Activated T-cell treated with anti-CD3 and anti-CD28 coated beads, Interleukin-2, amount 50 U/mL, for 24 hours (primary cell): ENCODE results near the gene NEO1.

ENCODE experiments used
- DNase-seq: peaks from one replicate; pipeline ENCODE4 v3.0.0-alpha.2; 2020
- H3K27ac Mint-ChIP-seq: 2 replicates; pipeline ENCODE4 v1.8.0; 2020; ENCODE audit warnings: mild to moderate bottlenecking, mixed read lengths
- H3K27me3 Mint-ChIP-seq: 2 replicates; pipeline ENCODE4 v1.8.0; 2020; ENCODE audit warnings: mixed read lengths
- H3K36me3 Mint-ChIP-seq: 2 replicates; pipeline ENCODE4 v1.8.0; 2020; ENCODE audit warnings: low read depth, mixed read lengths
- H3K4me1 Mint-ChIP-seq: 2 replicates; pipeline ENCODE4 v1.8.0; 2020; ENCODE audit warnings: low read depth, mixed read lengths
- H3K4me3 Mint-ChIP-seq: 2 replicates; pipeline ENCODE4 v1.8.0; 2020; ENCODE audit warnings: mild to moderate bottlenecking, moderate library complexity, mixed read lengths
- H3K9me3 Mint-ChIP-seq: 2 replicates; pipeline ENCODE4 v1.8.0; 2020; ENCODE audit warnings: mixed read lengths

The NEO1 gene

GRCh38 chr15:73022161-73022560 is 30.1 kb upstream of the NEO1 start:
- Mint-ChIP-seq H3K4me1 (no peaks in the 10 kb centered on the region), H3K27ac (no peak overlapping the region), H3K27me3 (peaks cover 44% of the 10 kb centered on the region), H3K9me3 (no peaks in the 10 kb centered on the region), H3K4me3 (no peak overlapping the region), H3K36me3 (no peaks in the 10 kb centered on the region)
- DNase-seq, result no peak

GRCh38 chr15:73023071-73023470 is 29.2 kb upstream of the NEO1 start:
- H3K4me1 Mint-ChIP-seq, result no peaks in the 10 kb centered on the region

GRCh38 chr15:73024168-73024567 is 28.1 kb upstream of the NEO1 start:
- Mint-ChIP-seq H3K4me3 (no peak overlapping the region), H3K9me3 (no peaks in the 10 kb centered on the region)

More at GRCh38 chr15:73023071-73023470, 29.2 kb upstream of the NEO1 start:
- H3K27ac Mint-ChIP-seq, result no peak overlapping the region
- DNase-seq, result no peak
- no peaks in the 10 kb centered on the region for H3K9me3 Mint-ChIP-seq
- H3K36me3 Mint-ChIP-seq, result no peaks in the 10 kb centered on the region
- H3K27me3 Mint-ChIP-seq, result peaks cover 52% of the 10 kb centered on the region
- H3K4me3 Mint-ChIP-seq, result no peak overlapping the region

DNA sequence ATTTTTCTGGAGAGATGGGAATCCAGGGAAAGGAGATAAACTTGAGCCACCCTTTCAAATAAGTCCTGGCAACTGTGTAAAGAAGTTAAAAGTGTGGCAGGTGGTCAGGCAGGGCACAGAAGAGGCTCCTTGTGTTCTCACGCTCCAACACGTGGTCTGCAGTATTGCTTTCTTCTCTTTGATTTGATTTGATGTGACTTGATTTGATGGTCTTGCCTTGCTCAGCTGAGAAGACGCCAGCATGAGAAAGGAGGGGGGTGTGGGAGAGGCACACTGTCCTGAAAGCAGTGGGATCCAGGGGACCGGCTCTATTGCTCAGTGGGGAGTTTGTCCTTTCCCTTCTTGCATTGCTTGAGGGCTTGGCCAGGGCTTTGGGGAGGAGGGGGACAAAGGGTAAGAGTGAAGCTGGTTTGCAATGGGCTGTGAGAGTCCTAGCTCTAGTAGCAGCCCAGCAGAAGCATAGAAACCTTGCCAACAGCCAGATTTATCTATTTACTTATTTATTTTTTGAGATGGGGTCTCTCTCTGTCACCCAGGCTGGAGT is 25.7 kb upstream of the NEO1 start:
- Mint-ChIP-seq H3K27ac (no peak overlapping the region), H3K4me1 (no peaks in the 10 kb centered on the region), H3K4me3 (no peak overlapping the region), H3K27me3 (peaks cover 42% of the 10 kb centered on the region), H3K9me3 (no peaks in the 10 kb centered on the region), H3K36me3 (no peaks in the 10 kb centered on the region)
- DNase-seq, result no peak

More at GRCh38 chr15:73024168-73024567, 28.1 kb upstream of the NEO1 start:
- Mint-ChIP-seq H3K36me3 (no peaks in the 10 kb centered on the region), H3K27me3 (peaks cover 54% of the 10 kb centered on the region), H3K4me1 (no peaks in the 10 kb centered on the region), H3K27ac (no peak overlapping the region)
- no peak for DNase-seq

- H3K27ac Mint-ChIP-seq, result no peak overlapping the region
- H3K9me3 Mint-ChIP-seq, result no peaks in the 10 kb centered on the region
- no peaks in the 10 kb centered on the region for H3K36me3 Mint-ChIP-seq
- DNase-seq, result no peak
- H3K4me3 Mint-ChIP-seq, result no peak overlapping the region
- H3K27me3 Mint-ChIP-seq, result peaks cover 38% of the 10 kb centered on the region
- no peaks in the 10 kb centered on the region for H3K4me1 Mint-ChIP-seq
Measured at GRCh38 chr15:73028031-73028430, 24.2 kb upstream of the NEO1 start.

- Mint-ChIP-seq H3K4me1 (no peaks in the 10 kb centered on the region), H3K27me3 (peaks cover 38% of the 10 kb centered on the region), H3K36me3 (no peaks in the 10 kb centered on the region), H3K9me3 (no peaks in the 10 kb centered on the region), H3K4me3 (no peak overlapping the region), H3K27ac (no peak overlapping the region)
- DNase-seq, result no peak
Measured at GRCh38 chr15:73028831-73029451, 23.3 kb upstream of the NEO1 start.

DNA sequence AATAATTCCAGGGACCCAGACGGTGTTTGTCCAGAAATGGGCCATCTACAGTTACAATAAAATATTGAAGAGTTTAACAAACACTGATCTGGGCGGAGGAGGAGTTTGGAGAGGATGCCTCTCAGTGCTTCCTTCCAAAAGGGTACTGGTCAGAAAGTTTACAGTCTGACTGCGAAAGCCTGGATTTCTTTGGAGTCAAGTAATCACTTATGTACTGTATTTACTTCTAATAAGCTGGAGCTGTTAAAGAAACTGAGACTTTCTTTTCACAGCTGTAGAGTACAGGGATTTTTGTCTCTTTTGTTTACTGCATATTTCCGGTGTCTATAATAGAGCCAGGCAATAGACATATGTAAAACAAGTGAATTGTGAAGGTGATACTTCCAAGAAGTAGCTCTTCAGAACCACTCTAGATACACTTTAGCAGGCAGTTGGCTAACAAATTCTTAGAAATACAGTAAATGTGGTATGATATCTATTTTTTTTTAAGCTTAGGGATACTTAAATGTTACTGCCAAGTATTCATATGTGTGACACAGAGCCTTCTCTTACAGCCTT is 22.1 kb upstream of the NEO1 start:
- DNase-seq, result no peak
- H3K4me1 Mint-ChIP-seq, result no peaks in the 10 kb centered on the region
- no peak overlapping the region for H3K27ac Mint-ChIP-seq
- H3K36me3 Mint-ChIP-seq, result no peaks in the 10 kb centered on the region
- no peaks in the 10 kb centered on the region for H3K9me3 Mint-ChIP-seq
- peaks cover 38% of the 10 kb centered on the region for H3K27me3 Mint-ChIP-seq
- no peak overlapping the region for H3K4me3 Mint-ChIP-seq

- DNase-seq, result no peak
- Mint-ChIP-seq H3K36me3 (no peaks in the 10 kb centered on the region), H3K9me3 (no peaks in the 10 kb centered on the region), H3K4me1 (no peaks in the 10 kb centered on the region), H3K27me3 (peaks cover 33% of the 10 kb centered on the region), H3K27ac (no peak overlapping the region), H3K4me3 (no peak overlapping the region)
Measured at GRCh38 chr15:73031648-73032047, 20.6 kb upstream of the NEO1 start.

GRCh38 chr15:73033611-73034010 is 18.7 kb upstream of the NEO1 start:
- DNase-seq, result no peak
- Mint-ChIP-seq H3K4me1 (no peaks in the 10 kb centered on the region), H3K9me3 (no peaks in the 10 kb centered on the region), H3K27ac (no peak overlapping the region), H3K27me3 (peaks cover 18% of the 10 kb centered on the region), H3K4me3 (no peak overlapping the region), H3K36me3 (no peaks in the 10 kb centered on the region)

- Mint-ChIP-seq H3K27me3 (peaks cover 15% of the 10 kb centered on the region), H3K4me1 (no peaks in the 10 kb centered on the region), H3K36me3 (no peaks in the 10 kb centered on the region), H3K27ac (no peak overlapping the region), H3K4me3 (no peak overlapping the region), H3K9me3 (no peaks in the 10 kb centered on the region)
- no peak for DNase-seq
Measured at GRCh38 chr15:73034221-73034620, 18.0 kb upstream of the NEO1 start.

DNA sequence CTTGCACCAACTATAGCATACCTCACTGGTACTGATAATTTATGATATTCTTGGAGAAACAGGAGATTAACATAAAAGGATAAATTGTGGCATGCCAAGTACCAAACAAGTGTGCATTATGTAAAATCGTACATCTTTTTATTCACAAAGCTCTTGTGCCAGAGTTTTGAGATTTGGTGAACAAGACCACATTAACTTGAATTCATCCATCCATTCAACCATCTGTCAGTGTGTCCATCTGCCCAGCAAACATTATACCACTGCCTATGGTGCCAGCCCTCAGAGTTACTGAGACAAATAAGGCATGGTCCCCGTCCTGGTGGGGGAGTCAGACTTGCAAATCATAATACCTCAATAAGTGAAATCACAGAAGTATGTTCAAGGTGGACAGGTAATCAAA is 17.0 kb upstream of the NEO1 start:
- Mint-ChIP-seq H3K4me1 (no peaks in the 10 kb centered on the region), H3K9me3 (no peaks in the 10 kb centered on the region), H3K4me3 (no peak overlapping the region), H3K36me3 (no peaks in the 10 kb centered on the region), H3K27ac (no peak overlapping the region), H3K27me3 (peaks cover 10% of the 10 kb centered on the region)
- DNase-seq, result no peak

GRCh38 chr15:73038220-73038619 is 14.0 kb upstream of the NEO1 start:
- no peak overlapping the region for H3K4me3 Mint-ChIP-seq
- no peak overlapping the region for H3K27ac Mint-ChIP-seq
- no peaks in the 10 kb centered on the region for H3K27me3 Mint-ChIP-seq
- H3K9me3 Mint-ChIP-seq, result no peaks in the 10 kb centered on the region
- no peaks in the 10 kb centered on the region for H3K4me1 Mint-ChIP-seq
- no peaks in the 10 kb centered on the region for H3K36me3 Mint-ChIP-seq
- DNase-seq, result no peak

DNA sequence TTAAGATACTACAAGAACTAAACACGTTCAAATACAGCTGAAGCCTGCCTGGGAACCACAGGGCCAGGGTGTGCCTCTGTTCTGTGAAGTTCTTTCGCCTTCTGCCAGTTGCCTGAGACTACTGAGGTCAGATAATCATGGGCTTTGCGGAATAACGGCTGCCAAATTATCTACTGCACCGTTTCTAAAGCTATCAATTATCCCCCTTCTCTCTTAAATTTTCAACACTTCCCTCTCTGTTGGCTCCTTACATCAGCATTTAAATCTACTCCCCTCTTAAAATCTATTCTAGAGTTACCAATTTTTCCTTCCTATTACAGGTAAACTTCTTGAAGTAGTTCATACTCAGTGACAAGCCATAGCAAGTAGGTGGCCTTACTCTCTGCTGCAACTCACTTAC is 6.2 kb upstream of the NEO1 start:
- DNase-seq, result no peak
- H3K36me3 Mint-ChIP-seq, result no peaks in the 10 kb centered on the region
- H3K4me3 Mint-ChIP-seq, result no peak overlapping the region
- H3K27me3 Mint-ChIP-seq, result peaks cover 8% of the 10 kb centered on the region
- H3K27ac Mint-ChIP-seq, result no peak overlapping the region
- no peaks in the 10 kb centered on the region for H3K9me3 Mint-ChIP-seq
- peaks cover 2% of the 10 kb centered on the region for H3K4me1 Mint-ChIP-seq

DNA sequence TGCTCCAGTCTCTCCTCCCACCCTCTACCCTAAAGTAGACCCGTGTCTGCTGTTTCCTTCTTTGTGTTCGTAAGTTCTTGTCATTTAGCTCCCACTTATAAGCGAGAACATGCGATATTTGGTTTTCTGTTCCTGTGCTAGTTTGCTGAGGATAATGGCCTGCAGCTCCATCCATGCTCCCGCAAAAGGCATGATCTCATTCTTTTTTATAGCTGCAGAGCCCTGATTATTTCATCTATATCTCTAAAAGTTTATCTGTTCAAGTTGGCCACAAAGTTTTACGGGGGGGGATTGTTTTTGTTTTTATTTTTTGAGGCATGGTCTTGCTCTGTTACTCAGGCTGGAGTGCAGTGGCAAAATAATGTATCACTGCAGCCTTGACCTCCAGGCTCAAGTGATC is 4.4 kb upstream of the NEO1 start:
- no peak for DNase-seq
- H3K9me3 Mint-ChIP-seq, result no peaks in the 10 kb centered on the region
- H3K4me1 Mint-ChIP-seq, result peaks cover 3% of the 10 kb centered on the region
- peaks cover 8% of the 10 kb centered on the region for H3K27me3 Mint-ChIP-seq
- no peaks in the 10 kb centered on the region for H3K36me3 Mint-ChIP-seq
- no peak overlapping the region for H3K27ac Mint-ChIP-seq
- no peak overlapping the region for H3K4me3 Mint-ChIP-seq

DNA sequence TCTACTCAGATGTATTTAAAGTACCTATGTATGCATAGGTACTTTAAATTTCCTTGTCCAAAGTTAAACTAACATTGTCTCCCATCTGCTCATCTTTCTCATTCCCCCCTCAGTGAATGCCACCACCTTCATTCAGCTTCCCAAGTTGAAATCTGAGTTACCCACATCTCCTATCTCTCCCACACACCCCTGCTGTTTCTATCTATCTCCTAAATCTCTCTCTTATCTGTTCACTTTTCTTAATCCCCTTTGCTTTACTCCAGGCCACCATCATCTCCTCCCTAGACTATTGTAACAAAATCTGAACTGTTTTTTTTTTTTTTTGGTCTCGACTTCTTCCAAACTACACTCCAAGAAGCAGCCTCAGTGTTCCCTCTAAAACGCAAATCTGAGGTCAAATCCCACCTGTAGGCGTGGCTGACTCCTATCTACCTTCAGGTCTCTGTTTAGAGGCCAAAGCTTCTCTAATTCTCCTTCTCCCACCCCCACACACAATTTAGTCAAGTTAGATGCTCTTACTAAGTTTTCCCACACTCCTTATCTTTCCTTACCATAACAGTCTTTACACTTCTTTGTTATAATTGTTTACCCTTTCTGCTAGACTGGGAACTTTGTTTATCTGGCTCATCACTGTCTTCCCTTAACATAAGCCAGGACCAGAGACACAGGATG is 3.5 kb upstream of the NEO1 start:
- H3K9me3 Mint-ChIP-seq, result no peaks in the 10 kb centered on the region
- DNase-seq, result no peak
- peaks cover 11% of the 10 kb centered on the region for H3K4me1 Mint-ChIP-seq
- H3K36me3 Mint-ChIP-seq, result no peaks in the 10 kb centered on the region
- H3K27ac Mint-ChIP-seq, result no peak overlapping the region
- no peak overlapping the region for H3K4me3 Mint-ChIP-seq
- H3K27me3 Mint-ChIP-seq, result peaks cover 15% of the 10 kb centered on the region
